GF-D8 (cell line): ENCODE measurements around the gene TP53RK.

Source experiments
- DNase-seq: peaks from one replicate; lab custom pipeline; 2025; lab: John Stamatoyannopoulos, UW

TP53RK gene

GRCh38 chr20:46706242-46706641 is 17.0 kb upstream of the TP53RK start:
- no peak for DNase-seq

GRCh38 chr20:46705378-46705729 is 16.1 kb upstream of the TP53RK start:
- DNase-seq = no peak

GRCh38 chr20:46704714-46705377 is 15.6 kb upstream of the TP53RK start:
- DNase-seq = no peak

- no peak for DNase-seq
Observed at GRCh38 chr20:46703435-46703834, 14.2 kb upstream of the TP53RK start.

GRCh38 chr20:46702447-46703203 is 13.4 kb upstream of the TP53RK start:
- no peak for DNase-seq

- no peak for DNase-seq
Observed at GRCh38 chr20:46701986-46702385, 12.7 kb upstream of the TP53RK start.

GRCh38 chr20:46701556-46701955 is 12.3 kb upstream of the TP53RK start:
- DNase-seq = no peak

GRCh38 chr20:46701057-46701456 is 11.8 kb upstream of the TP53RK start:
- no peak for DNase-seq

- no peak for DNase-seq
Observed at GRCh38 chr20:46700481-46700880, 11.2 kb upstream of the TP53RK start.

GRCh38 chr20:46699651-46700359 is 10.6 kb upstream of the TP53RK start:
- DNase-seq = no peak

GRCh38 chr20:46698788-46699187 is 9.5 kb upstream of the TP53RK start:
- no peak for DNase-seq

GRCh38 chr20:46696791-46697279 is 7.6 kb upstream of the TP53RK start:
- no peak for DNase-seq

- no peak for DNase-seq
Observed at GRCh38 chr20:46695892-46696291, 6.6 kb upstream of the TP53RK start.

GRCh38 chr20:46694484-46694883 is 5.2 kb upstream of the TP53RK start:
- no peak for DNase-seq

GRCh38 chr20:46691196-46691595 is 2.0 kb upstream of the TP53RK start:
- no peak for DNase-seq

- no peak for DNase-seq
Observed at GRCh38 chr20:46690219-46691106, 1.2 kb upstream of the TP53RK start.

- no peak for DNase-seq
Observed at GRCh38 chr20:46689754-46690085, 476 bp upstream of the TP53RK start.

- DNase-seq = no peak
Observed at GRCh38 chr20:46688151-46689081, 828 bp downstream of the TP53RK start.

GRCh38 chr20:46683939-46684750 is 5.1 kb downstream of the TP53RK start:
- no peak for DNase-seq

- DNase-seq = no peak
Observed at GRCh38 chr20:46683668-46683938, 5.6 kb downstream of the TP53RK start.
